Measurements from ENCODE around the gene USP31. TPM values are rescaled to one million over a fixed set of nuclear protein-coding genes. Genes with fewer than 3 reads are reported as not detected.

The USP31 gene
- total and polyA plus RNA-seq, 2 experiments from 2014 or later: 3.3 to 6.4 TPM

DNA sequence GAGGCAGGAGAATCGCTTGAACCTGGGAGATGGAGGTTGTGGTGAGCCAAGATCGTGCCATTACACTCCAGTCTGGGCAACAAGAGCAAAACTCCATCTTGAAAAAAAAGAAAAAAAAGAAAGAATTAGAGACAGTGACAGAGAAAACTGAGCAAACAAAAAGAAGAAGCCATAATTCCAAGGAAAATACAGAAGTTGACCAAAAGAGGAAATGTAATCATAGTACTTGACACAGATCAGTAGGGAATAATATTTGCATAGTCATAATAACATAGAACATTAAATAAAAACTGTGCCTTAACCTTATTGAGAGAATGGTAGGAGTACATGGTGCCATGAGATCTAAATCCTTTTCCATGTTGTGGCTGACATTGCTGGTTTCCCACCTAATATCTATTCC lies 14.7 kb upstream of the USP31 start:
- Histone ChIP-seq H3K9me2 (replicated peaks; ENCODE audit: insufficient read depth) (no peaks in the 10 kb centered on the region), H3K27me3 (peaks cover 4% of the 10 kb centered on the region), H3K9me3 (ENCODE audit: low read depth) (no peaks in the 10 kb centered on the region), H3K4me3 (no peak overlapping the region), H3K27ac (no peak overlapping the region), H2AFZ (no peak overlapping the region), H3K79me2 (no peaks in the 10 kb centered on the region), H4K20me1 (ENCODE audit: insufficient read depth, poor library complexity, severe bottlenecking) (no peaks in the 10 kb centered on the region), H3K4me1 (ENCODE audit: insufficient read depth) (no peaks in the 10 kb centered on the region), H3K4me2 (no peak overlapping the region), H3K36me3 (replicated peaks; ENCODE audit: insufficient read depth, low read depth) (no peaks in the 10 kb centered on the region)
- WGBS (ENCODE audit: low lambda C conversion rate, missing lambda C conversion rate): 97% methylated on average over 2 of the region's 2 CpGs
- no peak for DNase-seq (ENCODE audit: low spot score)
- TF ChIP-seq EZH2phosphoT487 (IDR thresholded peaks at IDR 0.05; ENCODE audit: low read depth, severe bottlenecking, unreplicated experiment) (no peak), EZH2 (IDR thresholded peaks at IDR 0.05; ENCODE audit: borderline replicate concordance) (no peak)

DNA sequence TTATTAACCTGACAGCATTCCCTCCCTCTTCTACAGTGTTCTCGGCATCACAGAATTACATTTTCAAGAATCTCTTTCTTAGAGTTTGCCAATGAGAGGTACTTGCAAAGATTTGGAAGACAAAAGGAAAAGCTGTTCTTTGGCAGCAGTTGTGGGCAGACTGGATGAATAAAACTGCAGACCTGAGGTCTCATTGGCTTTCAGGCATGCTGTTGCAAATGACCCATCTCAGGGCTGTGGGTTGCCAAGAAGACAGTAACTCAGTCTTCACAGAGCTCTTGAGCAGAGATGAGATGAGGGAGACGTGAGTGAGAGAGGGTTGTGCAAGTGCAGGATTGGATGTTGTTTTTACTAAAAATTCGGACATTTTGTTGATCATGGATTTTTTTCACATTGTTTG lies 11.3 kb upstream of the USP31 start:
- no peaks in the 10 kb centered on the region for H3K79me2 ChIP-seq
- H3K4me1 ChIP-seq (ENCODE audit: insufficient read depth): no peaks in the 10 kb centered on the region
- WGBS (ENCODE audit: low lambda C conversion rate, missing lambda C conversion rate): 70% methylated on average over 3 of the region's 3 CpGs
- H3K36me3 ChIP-seq (replicated peaks; ENCODE audit: insufficient read depth, low read depth): no peaks in the 10 kb centered on the region
- no peak for DNase-seq (ENCODE audit: low spot score)
- no peak overlapping the region for H3K27ac ChIP-seq
- TF ChIP-seq EZH2phosphoT487 (IDR thresholded peaks at IDR 0.05; ENCODE audit: low read depth, severe bottlenecking, unreplicated experiment): no peak
- TF ChIP-seq, protein P1, sequence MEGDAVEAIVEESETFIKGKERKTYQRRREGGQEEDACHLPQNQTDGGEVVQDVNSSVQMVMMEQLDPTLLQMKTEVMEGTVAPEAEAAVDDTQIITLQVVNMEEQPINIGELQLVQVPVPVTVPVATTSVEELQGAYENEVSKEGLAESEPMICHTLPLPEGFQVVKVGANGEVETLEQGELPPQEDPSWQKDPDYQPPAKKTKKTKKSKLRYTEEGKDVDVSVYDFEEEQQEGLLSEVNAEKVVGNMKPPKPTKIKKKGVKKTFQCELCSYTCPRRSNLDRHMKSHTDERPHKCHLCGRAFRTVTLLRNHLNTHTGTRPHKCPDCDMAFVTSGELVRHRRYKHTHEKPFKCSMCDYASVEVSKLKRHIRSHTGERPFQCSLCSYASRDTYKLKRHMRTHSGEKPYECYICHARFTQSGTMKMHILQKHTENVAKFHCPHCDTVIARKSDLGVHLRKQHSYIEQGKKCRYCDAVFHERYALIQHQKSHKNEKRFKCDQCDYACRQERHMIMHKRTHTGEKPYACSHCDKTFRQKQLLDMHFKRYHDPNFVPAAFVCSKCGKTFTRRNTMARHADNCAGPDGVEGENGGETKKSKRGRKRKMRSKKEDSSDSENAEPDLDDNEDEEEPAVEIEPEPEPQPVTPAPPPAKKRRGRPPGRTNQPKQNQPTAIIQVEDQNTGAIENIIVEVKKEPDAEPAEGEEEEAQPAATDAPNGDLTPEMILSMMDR (IDR thresholded peaks at IDR 0.05; ENCODE audit: poor library complexity): no peak
- no peak for TF ChIP-seq EZH2 (IDR thresholded peaks at IDR 0.05; ENCODE audit: borderline replicate concordance)
- H3K4me2 ChIP-seq: no peak overlapping the region
- H4K20me1 ChIP-seq (ENCODE audit: insufficient read depth, poor library complexity, severe bottlenecking): no peaks in the 10 kb centered on the region
- H2AFZ ChIP-seq: no peak overlapping the region
- H3K4me3 ChIP-seq: no peak overlapping the region
- H3K9me3 ChIP-seq (ENCODE audit: low read depth): no peaks in the 10 kb centered on the region
- H3K27me3 ChIP-seq: no peaks in the 10 kb centered on the region
- no peaks in the 10 kb centered on the region for H3K9me2 ChIP-seq (replicated peaks; ENCODE audit: insufficient read depth)

- H3K9me3 ChIP-seq (ENCODE audit: low read depth): no peaks in the 10 kb centered on the region
- H3K36me3 ChIP-seq (replicated peaks; ENCODE audit: insufficient read depth, low read depth): no peaks in the 10 kb centered on the region
- DNase-seq (ENCODE audit: low spot score): no peak
- no peaks in the 10 kb centered on the region for H3K4me1 ChIP-seq (ENCODE audit: insufficient read depth)
- no peak overlapping the region for H2AFZ ChIP-seq
- 67% methylated on average over 4 of the region's 4 CpGs for WGBS (ENCODE audit: low lambda C conversion rate, missing lambda C conversion rate)
- no peaks in the 10 kb centered on the region for H3K27me3 ChIP-seq
- H3K4me3 ChIP-seq: no peak overlapping the region
- no peaks in the 10 kb centered on the region for H4K20me1 ChIP-seq (ENCODE audit: insufficient read depth, poor library complexity, severe bottlenecking)
- TF ChIP-seq EZH2 (IDR thresholded peaks at IDR 0.05; ENCODE audit: borderline replicate concordance) (no peak), EZH2phosphoT487 (IDR thresholded peaks at IDR 0.05; ENCODE audit: low read depth, severe bottlenecking, unreplicated experiment) (no peak)
- TF ChIP-seq, protein P1 (IDR thresholded peaks at IDR 0.05; ENCODE audit: poor library complexity): no peak
- no peaks in the 10 kb centered on the region for H3K79me2 ChIP-seq
- no peaks in the 10 kb centered on the region for H3K9me2 ChIP-seq (replicated peaks; ENCODE audit: insufficient read depth)
- H3K27ac ChIP-seq: no peak overlapping the region
- no peak overlapping the region for H3K4me2 ChIP-seq
Measured at GRCh38 chr16:23160082-23160481, 10.8 kb upstream of the USP31 start.

- Histone ChIP-seq H3K4me3 (no peak overlapping the region), H3K4me2 (no peak overlapping the region), H3K27ac (no peak overlapping the region), H3K79me2 (no peaks in the 10 kb centered on the region), H3K36me3 (replicated peaks; ENCODE audit: insufficient read depth, low read depth) (no peaks in the 10 kb centered on the region), H3K9me2 (replicated peaks; ENCODE audit: insufficient read depth) (no peaks in the 10 kb centered on the region), H4K20me1 (ENCODE audit: insufficient read depth, poor library complexity, severe bottlenecking) (no peaks in the 10 kb centered on the region), H3K27me3 (no peaks in the 10 kb centered on the region), H2AFZ (no peak overlapping the region), H3K4me1 (ENCODE audit: insufficient read depth) (no peaks in the 10 kb centered on the region), H3K9me3 (ENCODE audit: low read depth) (no peaks in the 10 kb centered on the region)
- no peak for TF ChIP-seq EZH2 (IDR thresholded peaks at IDR 0.05; ENCODE audit: borderline replicate concordance)
- TF ChIP-seq, protein P1 (IDR thresholded peaks at IDR 0.05; ENCODE audit: poor library complexity): no peak
- TF ChIP-seq EZH2phosphoT487 (IDR thresholded peaks at IDR 0.05; ENCODE audit: low read depth, severe bottlenecking, unreplicated experiment): no peak
- no peak for DNase-seq (ENCODE audit: low spot score)
- WGBS (ENCODE audit: low lambda C conversion rate, missing lambda C conversion rate): 88% methylated on average over 6 of the region's 6 CpGs
Measured at GRCh38 chr16:23158114-23158513, 8.9 kb upstream of the USP31 start.

All from hepatocyte (in vitro differentiated cells).